Mesodermal cell (in vitro differentiated cells): Measurements from ENCODE around the gene TGM2.

Experiments used
- H3K27ac ChIP-seq: 2 replicates; pipeline ENCODE4 v1.7.0; 2013; ENCODE audit warnings: mild to moderate bottlenecking, low read depth, low read length, moderate library complexity; ENCODE audit not compliant: severe bottlenecking
- H3K36me3 ChIP-seq: 2 replicates; pipeline ENCODE4 v1.7.1; 2013; ENCODE audit warnings: mild to moderate bottlenecking, low read length, moderate library complexity; ENCODE audit not compliant: control insufficient read depth, insufficient read depth
- H3K4me1 ChIP-seq: one replicate; pipeline ENCODE4 v1.7.1; 2013; ENCODE audit warnings: mild to moderate bottlenecking, low read length; ENCODE audit not compliant: insufficient read depth, control insufficient read depth, poor library complexity, severe bottlenecking
- H3K4me3 ChIP-seq: 2 replicates; pipeline ENCODE4 v1.7.0; 2013; ENCODE audit warnings: low read length, control low read depth, mild to moderate bottlenecking; ENCODE audit not compliant: insufficient read depth, poor library complexity, severe bottlenecking; ENCODE audit errors: extremely low read depth
- H3K9me3 ChIP-seq: 2 replicates; pipeline ENCODE4 v1.7.1; 2013; ENCODE audit warnings: mild to moderate bottlenecking, low read length, moderate library complexity; ENCODE audit not compliant: control insufficient read depth
- WGBS, 2 experiments: methylation state at CpG; one replicate each; pipeline ENCODE4 v1.1.5; 2013; ENCODE audit warnings: missing lambda C conversion rate in 2 of 2; ENCODE audit not compliant: insufficient coverage in 2 of 2; 5-methylcytosine and 5-hydroxymethylcytosine counted together

The TGM2 gene

DNA sequence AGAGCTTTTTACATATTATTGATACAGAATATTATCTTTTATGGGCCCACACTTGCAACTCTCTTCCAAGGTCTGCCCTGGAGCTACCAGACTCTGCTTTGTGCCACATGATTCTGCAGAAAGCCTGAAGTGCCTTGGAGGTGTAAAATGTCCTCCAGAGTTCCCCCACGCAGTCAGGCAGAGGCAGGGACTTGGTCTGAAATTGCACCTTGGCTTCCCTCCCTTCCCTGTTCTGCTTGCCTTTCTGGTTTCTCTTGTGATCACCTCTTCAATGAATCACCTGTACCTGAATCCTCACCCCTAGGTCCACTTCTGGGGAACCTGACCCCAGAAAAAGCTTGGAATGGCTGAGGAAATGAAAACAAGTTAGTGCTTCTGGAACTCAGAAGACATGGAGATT is 43.0 kb upstream of the TGM2 start:
- Histone ChIP-seq H3K36me3 (no peaks in the 10 kb centered on the region), H3K27ac (no peak overlapping the region), H3K4me3 (no peak overlapping the region), H3K9me3 (peaks cover 4% of the 10 kb centered on the region), H3K4me1 (no peaks in the 10 kb centered on the region)
- 100% methylated on average over 1 of the region's 1 CpG; no CpG with 5 or more reads in 1 of the 2 experiments for WGBS, 2 experiments

DNA sequence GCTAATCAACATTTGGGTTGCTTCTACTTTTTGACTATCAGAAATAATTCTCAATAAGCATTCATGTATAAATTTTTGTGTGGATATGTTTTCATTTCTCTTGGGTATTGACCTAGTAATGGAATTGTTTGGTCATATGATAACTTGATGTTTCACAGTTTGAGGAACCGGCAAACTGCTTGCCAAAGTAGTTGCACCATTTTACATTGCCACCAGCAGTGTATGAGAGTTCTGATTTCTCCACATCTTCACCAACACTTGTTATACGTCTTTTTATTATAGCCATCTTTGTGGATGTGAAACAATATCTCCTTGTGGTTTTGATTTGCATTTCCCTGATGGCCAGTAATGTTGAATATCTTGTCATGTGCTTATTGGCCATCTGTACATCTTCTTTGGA is 42.6 kb upstream of the TGM2 start:
- no CpG with 5 or more reads among the region's 2 CpGs for WGBS, 2 experiments
- Histone ChIP-seq H3K27ac (no peak overlapping the region), H3K4me1 (no peaks in the 10 kb centered on the region), H3K36me3 (no peaks in the 10 kb centered on the region), H3K9me3 (peaks cover 4% of the 10 kb centered on the region), H3K4me3 (no peak overlapping the region)

DNA sequence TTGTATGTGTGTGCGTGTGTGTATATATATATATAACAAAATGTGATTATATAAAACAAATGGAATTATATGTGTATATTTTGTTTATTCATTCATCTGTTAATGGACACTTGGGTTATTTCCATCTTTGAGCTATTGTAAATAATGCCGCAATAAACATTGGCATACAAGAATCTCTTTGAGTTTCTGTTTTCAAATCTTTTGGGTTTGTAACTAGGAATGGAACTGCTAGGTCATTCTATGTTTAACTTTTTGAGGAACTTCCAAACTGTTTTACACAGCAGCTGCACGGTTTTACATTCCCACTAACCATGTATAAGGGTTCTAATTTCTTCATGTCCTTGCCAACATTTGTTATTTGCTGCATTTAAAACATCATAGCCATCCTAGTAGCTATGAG is 39.9 kb upstream of the TGM2 start:
- H3K4me1 ChIP-seq = no peaks in the 10 kb centered on the region
- H3K4me3 ChIP-seq = no peak overlapping the region
- peaks cover 4% of the 10 kb centered on the region for H3K9me3 ChIP-seq
- 0 to 50% methylated on average over 1 of the region's 3 CpGs for WGBS, 2 experiments
- no peak overlapping the region for H3K27ac ChIP-seq
- no peaks in the 10 kb centered on the region for H3K36me3 ChIP-seq

DNA sequence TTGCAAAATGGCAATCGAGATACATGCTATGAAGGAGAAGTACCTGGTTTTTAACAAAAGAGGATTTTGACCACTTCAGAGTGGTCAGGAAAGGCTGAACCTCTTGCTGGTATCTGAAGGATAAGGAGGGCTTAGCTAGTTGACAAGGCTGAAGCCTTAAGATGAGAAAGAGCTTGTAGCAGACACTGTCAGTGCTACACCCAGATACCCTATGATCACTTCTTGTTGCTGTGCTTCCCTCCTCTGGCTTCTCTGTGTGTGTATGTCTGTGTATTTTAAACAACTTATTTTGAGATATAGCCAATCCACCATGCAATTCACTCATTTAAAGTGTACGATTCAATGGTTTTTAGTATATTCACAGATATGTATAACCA is 38.9 kb upstream of the TGM2 start:
- Histone ChIP-seq H3K36me3 (no peaks in the 10 kb centered on the region), H3K4me3 (no peak overlapping the region), H3K4me1 (peaks cover under 1% of the 10 kb centered on the region), H3K27ac (no peak overlapping the region), H3K9me3 (peaks cover 4% of the 10 kb centered on the region)
- WGBS, 2 experiments = 100% methylated on average over 1 of the region's 2 CpGs; no CpG with 5 or more reads in 1 of the 2 experiments

DNA sequence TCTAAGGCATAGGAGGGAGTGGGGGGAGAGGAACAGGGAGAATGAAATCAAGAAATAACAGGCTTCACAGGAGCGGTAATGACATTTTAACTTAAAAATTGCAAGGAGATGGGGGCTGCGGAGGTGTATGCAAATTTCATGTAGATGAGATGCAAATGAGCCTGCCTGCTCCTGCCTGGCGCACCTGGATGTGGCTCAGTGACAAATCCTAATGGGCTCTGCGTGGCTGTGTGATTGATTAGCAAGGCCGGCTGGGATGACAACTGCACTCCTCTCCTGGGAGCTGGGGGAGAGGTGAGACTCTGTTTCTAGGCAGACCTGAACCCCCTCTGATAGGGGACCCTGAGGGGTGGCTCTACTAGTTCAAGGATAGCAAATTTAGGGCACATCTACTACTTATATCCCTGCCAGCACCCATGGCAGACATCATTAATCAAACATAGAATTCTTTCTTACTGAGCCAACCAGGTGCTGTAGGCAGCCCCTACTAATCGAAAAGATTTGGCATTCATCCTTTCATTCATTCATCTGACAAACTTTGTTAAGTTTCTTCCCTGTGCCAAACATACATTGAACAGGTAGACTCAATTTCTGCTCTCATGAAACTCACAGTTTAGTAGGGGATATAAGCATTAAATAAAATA is 38.4 kb upstream of the TGM2 start:
- WGBS, 2 experiments = 83 to 85% methylated on average over 5 to 6 of the region's 6 CpGs
- no peak overlapping the region for H3K4me3 ChIP-seq
- peaks cover 4% of the 10 kb centered on the region for H3K9me3 ChIP-seq
- peaks cover 5% of the 10 kb centered on the region for H3K4me1 ChIP-seq
- H3K36me3 ChIP-seq = no peaks in the 10 kb centered on the region
- H3K27ac ChIP-seq = no peak overlapping the region

DNA sequence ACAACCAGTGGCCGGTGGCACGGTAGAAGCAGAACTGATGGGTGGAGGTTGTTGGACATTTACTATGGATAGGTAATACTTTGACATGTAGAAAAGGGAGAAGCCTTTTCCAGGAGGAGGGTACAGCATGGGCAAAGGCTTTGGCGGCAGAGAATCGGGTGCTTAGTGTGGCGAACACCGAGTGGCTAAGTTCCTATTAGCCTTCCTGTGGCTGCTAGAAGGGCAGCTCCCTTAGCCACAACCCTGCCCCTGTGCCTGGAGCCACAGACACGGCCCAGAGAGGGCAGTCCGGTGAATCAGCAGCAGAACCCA is 37.9 kb upstream of the TGM2 start:
- Histone ChIP-seq H3K4me3 (no peak overlapping the region), H3K27ac (no peak overlapping the region)
- 86 to 97% methylated on average over 4 to 8 of the region's 8 CpGs for whole genome bisulfite sequencing, 2 experiments

DNA sequence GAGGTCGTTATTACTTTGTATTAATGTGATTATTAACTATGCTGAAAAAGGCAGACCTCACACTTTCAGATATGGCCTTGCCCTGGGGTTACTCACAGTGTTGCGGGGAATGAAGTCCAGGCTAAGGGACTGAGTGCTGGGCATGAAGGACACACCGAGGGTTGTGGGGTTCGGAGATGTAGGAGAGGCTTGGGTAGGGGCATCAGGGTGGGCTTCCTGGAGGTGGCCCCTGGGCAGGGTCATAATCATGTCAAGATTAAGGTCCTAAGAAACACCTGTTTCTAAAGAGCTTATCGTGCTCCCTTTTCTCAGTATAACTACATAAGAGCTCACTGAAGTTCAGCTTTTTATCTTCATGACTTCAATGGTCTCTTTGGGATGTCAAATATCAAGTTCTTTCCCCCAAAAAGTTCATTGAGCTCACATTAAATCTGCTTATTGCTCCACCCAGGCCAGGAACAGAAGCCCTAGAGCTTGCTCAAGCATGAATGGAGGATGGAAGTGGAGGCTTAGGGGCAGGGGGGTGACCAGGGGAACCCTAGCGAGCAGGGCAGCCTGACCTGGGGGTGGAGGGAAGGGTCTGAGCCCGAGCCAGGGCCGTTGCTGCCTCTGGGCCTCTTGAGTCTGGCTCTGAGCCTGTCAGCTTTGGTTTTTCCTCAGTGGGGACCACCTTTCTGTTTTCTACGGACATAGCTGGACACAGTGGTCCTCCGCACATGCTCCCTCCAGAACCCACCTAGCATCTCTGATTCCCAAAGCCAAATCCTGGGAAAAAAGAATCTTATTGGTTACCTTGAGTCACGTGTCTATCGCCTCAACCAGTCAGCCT is 37.3 kb upstream of the TGM2 start:
- Histone ChIP-seq H3K4me1 (peaks cover 8% of the 10 kb centered on the region), H3K4me3 (no peak overlapping the region), H3K9me3 (peaks cover 4% of the 10 kb centered on the region), H3K36me3 (no peaks in the 10 kb centered on the region), H3K27ac (no peak overlapping the region)
- WGBS, 2 experiments = 89 to 99% methylated on average over 10 of the region's 12 CpGs

More for the DNA sequence above, 37.9 kb upstream of the TGM2 start:
- H3K9me3 ChIP-seq = peaks cover 4% of the 10 kb centered on the region
- peaks cover 8% of the 10 kb centered on the region for H3K4me1 ChIP-seq
- no peaks in the 10 kb centered on the region for H3K36me3 ChIP-seq

DNA sequence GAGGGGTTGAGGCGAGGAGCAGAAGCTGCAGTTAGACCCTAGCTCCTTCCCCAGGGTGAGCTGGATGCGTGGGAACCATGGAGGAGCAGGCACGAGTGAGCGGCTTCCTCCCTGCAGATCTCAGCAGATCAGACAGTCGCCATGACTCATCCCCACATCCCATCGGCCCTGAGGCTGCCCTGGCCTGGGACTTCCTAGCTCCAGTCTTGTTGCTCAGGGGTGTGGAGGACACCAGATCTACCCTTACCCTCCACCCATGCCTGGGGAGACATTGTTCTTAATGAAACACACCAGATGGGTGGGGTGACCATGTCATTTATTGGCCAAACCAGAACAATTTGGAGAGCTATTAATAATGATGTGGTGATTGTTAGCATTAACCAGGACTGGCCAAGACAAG is 36.3 kb upstream of the TGM2 start:
- no peak overlapping the region for H3K4me3 ChIP-seq
- peaks cover 8% of the 10 kb centered on the region for H3K4me1 ChIP-seq
- H3K27ac ChIP-seq = peak overlapping the region; percentile 13
- peaks cover 4% of the 10 kb centered on the region for H3K9me3 ChIP-seq
- H3K36me3 ChIP-seq = no peaks in the 10 kb centered on the region
- 80 to 82% methylated on average over 5 of the region's 6 CpGs for WGBS, 2 experiments

DNA sequence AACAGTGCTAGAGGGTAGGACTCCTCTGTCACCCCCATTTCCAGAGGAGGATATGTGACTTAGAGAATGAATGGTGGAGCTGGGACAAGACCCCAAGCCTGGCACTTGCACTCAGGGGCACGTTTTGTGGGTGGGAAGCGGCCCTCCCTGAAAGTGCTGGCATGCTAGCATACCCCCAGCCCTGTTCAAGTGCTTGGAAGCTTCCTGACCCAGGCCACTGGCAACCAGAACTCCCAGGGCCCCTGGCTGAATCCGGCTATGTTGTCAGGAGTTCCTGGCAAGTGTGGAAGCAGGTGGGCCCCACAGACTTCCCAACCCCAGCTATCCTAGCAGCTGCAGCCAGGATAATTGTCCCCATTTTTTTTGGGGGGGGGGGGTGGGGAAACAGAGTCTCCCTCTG is 35.6 kb upstream of the TGM2 start:
- Histone ChIP-seq H3K4me3 (no peak overlapping the region), H3K4me1 (peaks cover 8% of the 10 kb centered on the region), H3K9me3 (no peaks in the 10 kb centered on the region), H3K27ac (no peak overlapping the region), H3K36me3 (no peaks in the 10 kb centered on the region)
- WGBS, 2 experiments = 76 to 83% methylated on average over 2 of the region's 3 CpGs

DNA sequence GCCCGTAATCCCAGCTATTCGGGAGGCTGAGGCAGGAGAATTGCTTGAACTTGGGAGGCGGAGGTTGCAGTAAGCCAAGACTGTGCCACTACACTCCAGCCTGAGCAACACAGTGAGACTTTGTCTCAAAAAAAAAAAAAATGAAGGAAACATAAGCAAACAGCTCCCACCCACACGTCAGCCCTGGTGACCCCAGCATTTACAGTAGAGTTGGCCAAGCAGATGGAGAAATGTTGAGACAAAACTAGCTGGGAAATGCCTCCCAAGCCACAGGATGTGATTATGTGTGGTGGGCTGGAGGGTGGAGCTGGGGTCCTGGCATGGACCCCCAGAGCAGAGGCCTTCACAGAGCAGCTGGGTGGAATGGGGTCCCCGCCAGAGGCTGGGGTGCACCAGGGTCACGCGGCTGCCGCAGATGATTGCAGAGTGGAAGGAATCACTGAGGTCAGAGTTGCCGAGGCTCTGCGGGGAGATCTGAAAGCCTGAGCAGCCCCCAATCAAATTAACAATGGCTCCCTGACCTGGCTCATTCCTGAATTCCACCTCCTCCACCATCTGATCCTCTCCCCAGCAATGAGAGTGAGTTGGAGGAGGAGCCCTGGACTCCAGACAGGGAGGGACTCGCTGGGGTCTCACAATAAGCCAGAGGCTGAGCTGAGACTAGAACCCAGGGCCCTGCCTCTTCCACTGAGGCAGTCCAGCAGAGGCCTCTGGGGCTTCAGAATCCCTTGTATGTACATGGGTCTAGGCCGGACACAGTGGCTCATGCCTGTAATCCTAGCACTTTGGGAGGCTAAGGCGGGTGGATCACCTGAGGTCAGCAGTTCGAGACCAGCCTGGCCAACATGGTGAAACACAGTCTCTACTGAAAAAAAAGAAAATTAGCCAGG is 34.7 kb upstream of the TGM2 start:
- no peaks in the 10 kb centered on the region for H3K9me3 ChIP-seq
- H3K4me3 ChIP-seq = no peak overlapping the region
- H3K4me1 ChIP-seq = peaks cover 8% of the 10 kb centered on the region
- no peak overlapping the region for H3K27ac ChIP-seq
- no peaks in the 10 kb centered on the region for H3K36me3 ChIP-seq
- 93% methylated on average over 6 to 7 of the region's 14 CpGs for WGBS, 2 experiments
